ENCODE data around the gene CCDC92B.

GRCh38 chr17:2798678-2799077 lies 49.2 kb upstream of the CCDC92B start:
- TF ChIP-seq, protein P1, sequence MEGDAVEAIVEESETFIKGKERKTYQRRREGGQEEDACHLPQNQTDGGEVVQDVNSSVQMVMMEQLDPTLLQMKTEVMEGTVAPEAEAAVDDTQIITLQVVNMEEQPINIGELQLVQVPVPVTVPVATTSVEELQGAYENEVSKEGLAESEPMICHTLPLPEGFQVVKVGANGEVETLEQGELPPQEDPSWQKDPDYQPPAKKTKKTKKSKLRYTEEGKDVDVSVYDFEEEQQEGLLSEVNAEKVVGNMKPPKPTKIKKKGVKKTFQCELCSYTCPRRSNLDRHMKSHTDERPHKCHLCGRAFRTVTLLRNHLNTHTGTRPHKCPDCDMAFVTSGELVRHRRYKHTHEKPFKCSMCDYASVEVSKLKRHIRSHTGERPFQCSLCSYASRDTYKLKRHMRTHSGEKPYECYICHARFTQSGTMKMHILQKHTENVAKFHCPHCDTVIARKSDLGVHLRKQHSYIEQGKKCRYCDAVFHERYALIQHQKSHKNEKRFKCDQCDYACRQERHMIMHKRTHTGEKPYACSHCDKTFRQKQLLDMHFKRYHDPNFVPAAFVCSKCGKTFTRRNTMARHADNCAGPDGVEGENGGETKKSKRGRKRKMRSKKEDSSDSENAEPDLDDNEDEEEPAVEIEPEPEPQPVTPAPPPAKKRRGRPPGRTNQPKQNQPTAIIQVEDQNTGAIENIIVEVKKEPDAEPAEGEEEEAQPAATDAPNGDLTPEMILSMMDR (conservative IDR thresholded peaks at IDR 0.05; ENCODE audit: low read depth, low read length), result no peak
- TF ChIP-seq EZH2 (IDR thresholded peaks at IDR 0.05; ENCODE audit: borderline replicate concordance, low read depth, low read length, poor library complexity, severe bottlenecking), result no peak
